A549 (cell line): ENCODE data around the gene ZNF263. TPM values are rescaled to one million over a fixed set of nuclear protein-coding genes. Genes with fewer than 3 reads are reported as not detected.
A peak's percentile ranks its signal among the peaks of the same experiment; 100 is the strongest.

Source experiments
- ATAC-seq, 2 experiments: fragments of 200-7000 bp in 1 of 2; fragments of >200 bp in 1 of 2; cut with Nextera tagmentation in 1 of 2; cut with Tn5 transposase in 1 of 2; 3 replicates each; pipeline versions ENCODE4 v1.8.0 to v1.9.1; 2018 to 2020; ENCODE audit warnings: mild to moderate bottlenecking in 1 of 2, moderate library complexity in 1 of 2
- CTCF ChIA-PET: fragments of 300-600 bp; sonication (Branson Sonifier 250); formaldehyde crosslinking; extraction: SDS; loops from one replicate; lab custom pipeline; 2021; ENCODE audit warnings: antibody characterized with exemption, inconsistent platforms; lab: Yijun Ruan, JAX
- POLR2A ChIA-PET: fragments of 350-600 bp; formaldehyde crosslinking; extraction: SDS; loops from one replicate; lab custom pipeline; 2021; ENCODE audit warnings: antibody characterized with exemption, inconsistent platforms; lab: Yijun Ruan, JAX
- DNase-seq, 2 experiments: peaks; one replicate each; pipeline versions ENCODE4 v3.0.0 to v3.0.0-alpha.2; 2011 to 2016; ENCODE audit warnings: low read depth in 1 of 2, low spot score in 1 of 2
- FAIRE-seq: peaks from 2 replicates; lab custom pipeline; 2011; peaks lifted over from hg19 to GRCh38; lab: Jason Lieb, UNC
- H3K27ac ChIP-seq, 2 experiments: fragments of >200 bp; sonication (Bioruptor Twin); formaldehyde crosslinking; 3 replicates each; pipeline ENCODE4 v1.5.1; 2016 to 2017
- H3K4me1 ChIP-seq: fragments of >200 bp; sonication (Bioruptor Twin); formaldehyde crosslinking; 3 replicates; pipeline ENCODE4 v1.6.1; 2016
- H3K4me2 ChIP-seq: fragments of >200 bp; sonication (Bioruptor Twin); formaldehyde crosslinking; 3 replicates; pipeline ENCODE4 v1.6.1; 2016
- H3K4me3 ChIP-seq: fragments of >200 bp; sonication (Bioruptor Twin); formaldehyde crosslinking; 3 replicates; pipeline ENCODE4 v1.5.1; 2016
- H3K9me3 ChIP-seq: fragments of >200 bp; sonication (Bioruptor Twin); formaldehyde crosslinking; 3 replicates; pipeline ENCODE4 v1.6.1; 2016
- CHD2 ChIP-seq: fragments of 150-350 bp; IDR thresholded peaks from 2 replicates; pipeline ENCODE4 v1.6.1; 2014; ENCODE audit warnings: low read length; ENCODE audit not compliant: partially characterized antibody
- CTCF ChIP-seq: fragments of >200 bp; sonication (Bioruptor Twin); formaldehyde crosslinking; IDR thresholded peaks from 3 replicates; pipeline ENCODE4 v1.5.1; 2016
- FOSL2 ChIP-seq, 2 experiments: fragments of 450-650 bp in 1 of 2; fragments of >200 bp in 1 of 2; sonication (Bioruptor Twin) in 1 of 2; formaldehyde crosslinking; IDR thresholded peaks; 2 replicates each; pipeline versions ENCODE4 v1.5.0 to v1.6.1; 2016 to 2020; ENCODE audit warnings: mild to moderate bottlenecking in 1 of 2, moderate library complexity in 1 of 2
- FOXS1 ChIP-seq: fragments of 250-450 bp; sonication (Bioruptor Pico); IDR thresholded peaks from 2 replicates; pipeline ENCODE4 v1.5.0; 2020; ENCODE audit warnings: mild to moderate bottlenecking, moderate library complexity
- HEYL ChIP-seq: fragments of 250-450 bp; sonication (Bioruptor Pico); IDR thresholded peaks from 2 replicates; pipeline ENCODE4 v1.8.0; 2021; ENCODE audit warnings: mild to moderate bottlenecking, moderate library complexity
- HMGXB4 ChIP-seq: fragments of 250-450 bp; sonication (Bioruptor Pico); IDR thresholded peaks from 2 replicates; pipeline ENCODE4 v1.5.0; 2021; ENCODE audit warnings: mild to moderate bottlenecking, moderate library complexity, borderline replicate concordance
- HOXB5 ChIP-seq: fragments of 250-450 bp; sonication (Bioruptor Pico); IDR thresholded peaks from 2 replicates; pipeline ENCODE4 v1.5.0; 2020; ENCODE audit warnings: mild to moderate bottlenecking, moderate library complexity
- JUN ChIP-seq, 2 experiments: fragments of >200 bp; sonication (Bioruptor Twin); formaldehyde crosslinking; IDR thresholded peaks; 2 replicates in 1 of 2; 3 replicates in 1 of 2; pipeline ENCODE4 v1.6.1; 2016 to 2017
- KDM1A ChIP-seq: fragments of 200-600 bp; sonication (generic); IDR thresholded peaks from 2 replicates; pipeline ENCODE4 v1.6.1; 2016; ENCODE audit warnings: low read depth, mild to moderate bottlenecking
- KDM5A ChIP-seq: fragments of 200-600 bp; sonication (generic); IDR thresholded peaks from 2 replicates; pipeline ENCODE4 v1.6.1; 2016; ENCODE audit warnings: antibody characterized with exemption, mild to moderate bottlenecking
- MAFK ChIP-seq: fragments of 450-650 bp; IDR thresholded peaks from 2 replicates; pipeline ENCODE4 v1.6.1; 2014; ENCODE audit not compliant: partially characterized antibody
- MAZ ChIP-seq: fragments of 150-350 bp; IDR thresholded peaks from 2 replicates; pipeline ENCODE4 v1.6.1; 2014; ENCODE audit warnings: antibody characterized with exemption, low read depth, low read length, borderline replicate concordance
- NPAS2 ChIP-seq: fragments of 250-450 bp; sonication (Bioruptor Pico); IDR thresholded peaks from 2 replicates; pipeline ENCODE4 v1.8.0; 2022; ENCODE audit warnings: mild to moderate bottlenecking, moderate library complexity, borderline replicate concordance
- PHF8 ChIP-seq: fragments of 200-600 bp; sonication (generic); IDR thresholded peaks from 2 replicates; pipeline ENCODE4 v1.6.1; 2016; ENCODE audit warnings: low read depth, mild to moderate bottlenecking, antibody characterized with exemption, moderate library complexity, borderline replicate concordance
- POLR2AphosphoS2 ChIP-seq: conservative IDR thresholded peaks from 2 replicates; pipeline ENCODE4 v1.6.1; 2012; ENCODE audit warnings: low read length, improper control_type of control experiment, inconsistent platforms
- RCOR1 ChIP-seq: fragments of 150-350 bp; IDR thresholded peaks from 2 replicates; pipeline ENCODE4 v1.6.1; 2014; ENCODE audit warnings: antibody characterized with exemption, low read length, low read depth
- RNF2 ChIP-seq: fragments of 200-600 bp; sonication (generic); IDR thresholded peaks from 2 replicates; pipeline ENCODE4 v1.6.1; 2016; ENCODE audit warnings: low read depth, mild to moderate bottlenecking, antibody characterized with exemption, moderate library complexity, borderline replicate concordance
- SREBF2 ChIP-seq: fragments of 450-650 bp; IDR thresholded peaks from 2 replicates; pipeline ENCODE4 v1.6.1; 2014; ENCODE audit warnings: mild to moderate bottlenecking, moderate library complexity
- TFCP2L1 ChIP-seq: fragments of 250-450 bp; sonication (Bioruptor Pico); IDR thresholded peaks from 2 replicates; pipeline ENCODE4 v1.5.0; 2021; ENCODE audit warnings: mild to moderate bottlenecking
- ZC3H11A ChIP-seq: fragments of 450-650 bp; IDR thresholded peaks from 2 replicates; pipeline ENCODE4 v1.6.1; 2014; ENCODE audit warnings: antibody characterized with exemption, mild to moderate bottlenecking
- ZSCAN20 ChIP-seq: fragments of 250-450 bp; sonication (Bioruptor Pico); IDR thresholded peaks from 2 replicates; pipeline ENCODE4 v1.8.0; 2022; ENCODE audit warnings: mild to moderate bottlenecking, moderate library complexity
- WGBS: methylation state at CpG from one replicate; pipeline ENCODE4 v1.1.6; 2017; ENCODE audit errors: missing lambda C conversion rate; 5-methylcytosine and 5-hydroxymethylcytosine counted together
- polyA plus RNA-seq, 4 experiments: library from polyadenylated mRNA; depleted of rRNA in 3 of 4; stranded (reverse); fragments of >200 nt; fragmentation: RNase III in 1 of 4; extraction: RNeasy Plus Mini Kit Qiagen cat#74134 plus additional on column Dnase treatment in 1 of 4; gene quantifications; 2 replicates in 3 of 4; 3 replicates in 1 of 4; pipeline ENCODE4 v1.2.3, GENCODE V29; 2011 to 2017
- TF ChIP-seq, protein P1 (sequence below): IDR thresholded peaks from 2 replicates; pipeline ENCODE4 v1.6.1; 2012

The ZNF263 gene
- polyA plus RNA-seq, 2 of the 4 experiments (the other 2 are of a cell fraction): 20.9 to 24.4 TPM

GRCh38 chr16:3295783-3296182 is 12.5 kb downstream of the ZNF263 start:
- Histone ChIP-seq H3K4me2 (no peak overlapping the region), H3K27ac (no peak overlapping the region), H3K4me3 (no peak overlapping the region), H3K9me3 (peaks cover 97% of the 10 kb centered on the region), H3K4me1 (no peaks in the 10 kb centered on the region)
- ATAC-seq (no peak; a peak in 1 of 6 replicates), DNase-seq (no peak), FAIRE-seq (no peak)
- TF ChIP-seq PHF8: no peak
- no peak for TF ChIP-seq RCOR1
- TF ChIP-seq SREBF2: no peak
- TF ChIP-seq CHD2: no peak
- TF ChIP-seq KDM1A: no peak
- TF ChIP-seq, protein P1, sequence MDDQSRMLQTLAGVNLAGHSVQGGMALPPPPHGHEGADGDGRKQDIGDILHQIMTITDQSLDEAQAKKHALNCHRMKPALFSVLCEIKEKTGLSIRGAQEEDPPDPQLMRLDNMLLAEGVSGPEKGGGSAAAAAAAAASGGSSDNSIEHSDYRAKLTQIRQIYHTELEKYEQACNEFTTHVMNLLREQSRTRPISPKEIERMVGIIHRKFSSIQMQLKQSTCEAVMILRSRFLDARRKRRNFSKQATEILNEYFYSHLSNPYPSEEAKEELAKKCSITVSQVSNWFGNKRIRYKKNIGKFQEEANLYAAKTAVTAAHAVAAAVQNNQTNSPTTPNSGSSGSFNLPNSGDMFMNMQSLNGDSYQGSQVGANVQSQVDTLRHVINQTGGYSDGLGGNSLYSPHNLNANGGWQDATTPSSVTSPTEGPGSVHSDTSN: no peak
- TF ChIP-seq FOSL2 (IDR thresholded peaks at IDR 0.05): no peak
- TF ChIP-seq FOSL2 (CRISPR knock-in tag; IDR thresholded peaks at IDR 0.05): no peak
- TF ChIP-seq HMGXB4 (CRISPR knock-in tag): no peak
- WGBS: 96% methylated on average over 13 of the region's 13 CpGs
- CTCF ChIA-PET: no interaction called here
- POLR2A ChIA-PET: no interaction called here

DNA sequence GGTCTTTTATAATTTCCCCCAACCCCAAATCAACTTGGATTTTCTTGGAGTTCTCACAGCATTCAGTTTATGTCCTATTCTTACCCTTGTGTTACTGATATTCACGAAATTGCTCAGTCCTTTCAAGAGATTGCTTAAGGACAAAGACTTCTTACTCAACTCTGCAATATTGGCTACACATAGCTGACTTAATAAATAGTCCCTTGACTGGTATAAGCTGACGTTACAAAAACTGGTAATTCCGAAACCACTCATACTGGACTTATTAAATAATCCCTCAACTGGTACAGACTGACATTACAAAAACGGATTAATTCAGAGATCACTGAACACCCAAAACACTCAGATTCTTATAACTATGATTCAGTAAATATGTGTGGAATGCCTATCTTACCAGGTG is 21.1 kb downstream of the ZNF263 start:
- POLR2A ChIA-PET: interaction anchor here (2.5 kb wide), 1 partner anchor 21 kb away, joined by 12 read pairs; the partner anchor contains the start of gene ZNF263
- CTCF ChIA-PET: interaction anchor here (0.8 to 1.9 kb wide), 4 partner anchors 10 to 38 kb away, joined by 3 to 5 read pairs (median 4); no protein-coding TSS in a partner anchor
- Histone ChIP-seq H3K4me2 (peak overlapping the region; percentile 81; the same call in 2 of the 3 replicates), H3K4me1 (no peaks in the 10 kb centered on the region), H3K4me3 (peak overlapping the region; percentile 58), H3K27ac (no peak overlapping the region), H3K9me3 (peaks cover 92% of the 10 kb centered on the region)
- DNase-seq (no peak), FAIRE-seq (no peak), ATAC-seq (no peak)
- TF ChIP-seq MAFK (peak; percentile 40), RCOR1 (no peak)
- WGBS: 81% methylated on average over 4 of the region's 4 CpGs

GRCh38 chr16:3305109-3306068 is 22.1 kb downstream of the ZNF263 start, which contains the start of the genes TIGD7 and ZNF75A:
TSS of gene TIGD7 (minus strand) at chr16:3305430. CDS start at chr16:3300614, 4,816 bp downstream.
TSS of gene ZNF75A (plus strand) at chr16:3305497. CDS start at chr16:3308429, 2,932 bp downstream.
- CTCF ChIA-PET: interaction anchor here (0.8 to 1.9 kb wide), 5 partner anchors 9 to 49 kb away, joined by 3 to 5 read pairs (median 4); no protein-coding TSS in a partner anchor
- FAIRE-seq: no peak
- Histone ChIP-seq H3K4me1 (no peaks in the 10 kb centered on the region), H3K27ac (peak within 1 kb of the TSS; percentile 74 to 90), H3K9me3 (peaks cover 92% of the 10 kb centered on the region), H3K4me3 (peak within 1 kb of the TSS; percentile 58), H3K4me2 (peak within 1 kb of the TSS; percentile 81)
- peak; percentile 99 for ATAC-seq
- 14% methylated on average over 24 of the region's 103 CpGs for WGBS
- DNase-seq: peak; percentile 79 to 95
- POLR2A ChIA-PET: interaction anchor here (1.0 to 2.5 kb wide), 2 partner anchors 10 to 22 kb away, joined by 3 to 12 read pairs; partner anchors contain the start of gene ZNF263
- 0 out of 2 replicates have a peak, but pooled peaks have one; percentile 32 for TF ChIP-seq HOXB5 (CRISPR knock-in tag)
- TF ChIP-seq RCOR1: no peak
- TF ChIP-seq MAZ: no peak
- peak; percentile 91 for TF ChIP-seq PHF8
- TF ChIP-seq JUN (IDR thresholded peaks at IDR 0.05): peak; percentile 43 to 87; a peak in 4 of 5 replicates
- no peak for TF ChIP-seq ZSCAN20 (CRISPR knock-in tag)
- peak; percentile 82; the same call in 1 of the 2 replicates for TF ChIP-seq RNF2
- no peak for TF ChIP-seq ZC3H11A
- peak; percentile 6; the same call in 1 of the 2 replicates for TF ChIP-seq HEYL (CRISPR knock-in tag)
- no peak for TF ChIP-seq FOXS1 (CRISPR knock-in tag)
- TF ChIP-seq HMGXB4 (CRISPR knock-in tag): 0 out of 2 replicates have a peak, but pooled peaks have one; percentile 6
- no peak for TF ChIP-seq POLR2AphosphoS2
- peak; percentile 47; the same call in 1 of the 2 replicates for TF ChIP-seq TFCP2L1
- 0 out of 2 replicates have a peak, but pooled peaks have one; percentile 13 for TF ChIP-seq KDM1A
- TF ChIP-seq NPAS2: peak; percentile 36; the same call in 1 of the 2 replicates
- TF ChIP-seq CTCF: no peak
- TF ChIP-seq CHD2: no peak
- no peak for TF ChIP-seq KDM5A
